ENCODE measurements around the gene CAMK2D. TPM values are rescaled to one million over a fixed set of nuclear protein-coding genes. Genes with fewer than 3 reads are reported as not detected.

CAMK2D gene
- total RNA-seq, 1 experiment from 2014 or later, result 35.8 TPM

DNA sequence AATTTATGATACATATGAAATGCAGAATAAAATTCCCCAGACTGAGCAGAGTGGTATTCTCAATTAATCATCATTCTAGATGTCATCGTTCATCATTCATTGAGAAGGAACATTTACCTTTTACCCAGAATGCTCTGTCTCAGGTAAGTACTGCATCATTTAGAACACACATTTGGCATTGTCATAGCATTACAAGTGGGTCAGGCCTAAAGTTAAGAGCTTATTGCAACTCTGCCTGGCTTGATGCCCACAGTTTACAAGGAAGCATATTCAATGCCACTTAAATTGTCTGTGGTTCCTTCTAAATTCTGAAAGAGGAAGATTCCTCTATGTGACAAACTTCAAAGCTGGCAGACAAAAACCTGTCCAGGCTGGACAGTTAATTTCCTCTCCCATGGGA lies 87.3 kb downstream of the CAMK2D start:
- no peak for TF ChIP-seq EZH2 (IDR thresholded peaks at IDR 0.05; ENCODE audit: borderline replicate concordance, low read depth, low read length, poor library complexity, severe bottlenecking)
- TF ChIP-seq, protein P1, sequence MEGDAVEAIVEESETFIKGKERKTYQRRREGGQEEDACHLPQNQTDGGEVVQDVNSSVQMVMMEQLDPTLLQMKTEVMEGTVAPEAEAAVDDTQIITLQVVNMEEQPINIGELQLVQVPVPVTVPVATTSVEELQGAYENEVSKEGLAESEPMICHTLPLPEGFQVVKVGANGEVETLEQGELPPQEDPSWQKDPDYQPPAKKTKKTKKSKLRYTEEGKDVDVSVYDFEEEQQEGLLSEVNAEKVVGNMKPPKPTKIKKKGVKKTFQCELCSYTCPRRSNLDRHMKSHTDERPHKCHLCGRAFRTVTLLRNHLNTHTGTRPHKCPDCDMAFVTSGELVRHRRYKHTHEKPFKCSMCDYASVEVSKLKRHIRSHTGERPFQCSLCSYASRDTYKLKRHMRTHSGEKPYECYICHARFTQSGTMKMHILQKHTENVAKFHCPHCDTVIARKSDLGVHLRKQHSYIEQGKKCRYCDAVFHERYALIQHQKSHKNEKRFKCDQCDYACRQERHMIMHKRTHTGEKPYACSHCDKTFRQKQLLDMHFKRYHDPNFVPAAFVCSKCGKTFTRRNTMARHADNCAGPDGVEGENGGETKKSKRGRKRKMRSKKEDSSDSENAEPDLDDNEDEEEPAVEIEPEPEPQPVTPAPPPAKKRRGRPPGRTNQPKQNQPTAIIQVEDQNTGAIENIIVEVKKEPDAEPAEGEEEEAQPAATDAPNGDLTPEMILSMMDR (conservative IDR thresholded peaks at IDR 0.05; ENCODE audit: low read depth, low read length), result no peak
- H3K27ac ChIP-seq (ENCODE audit: low read depth, low read length, poor library complexity, severe bottlenecking), result no peak overlapping the region
- H3K9me3 ChIP-seq (ENCODE audit: low read depth, low read length, poor library complexity, severe bottlenecking), result no peaks in the 10 kb centered on the region
- CTCF ChIA-PET, result no interaction called here
- H3K27me3 ChIP-seq (replicated peaks; ENCODE audit: insufficient read depth, low read depth, low read length, poor library complexity), result no peaks in the 10 kb centered on the region
- POLR2A ChIA-PET (ENCODE audit: low non-redundant PET), result no interaction called here
- H3K36me3 ChIP-seq (ENCODE audit: insufficient read depth, low read length, poor library complexity, severe bottlenecking), result no peaks in the 10 kb centered on the region
- H3K4me1 ChIP-seq (ENCODE audit: insufficient read depth, low read length, poor library complexity, severe bottlenecking), result peaks cover 23% of the 10 kb centered on the region
- intact Hi-C loops (cut with micrococcal nuclease; ENCODE audit: unreplicated experiment), result no loop called here
- H3K4me3 ChIP-seq (ENCODE audit: low read depth, low read length, poor library complexity, severe bottlenecking), result no peak overlapping the region
- peak; percentile 20 for DNase-seq (ENCODE audit: low spot score)
- no TSS peak for BruUV-seq (replicated peaks)

DNA sequence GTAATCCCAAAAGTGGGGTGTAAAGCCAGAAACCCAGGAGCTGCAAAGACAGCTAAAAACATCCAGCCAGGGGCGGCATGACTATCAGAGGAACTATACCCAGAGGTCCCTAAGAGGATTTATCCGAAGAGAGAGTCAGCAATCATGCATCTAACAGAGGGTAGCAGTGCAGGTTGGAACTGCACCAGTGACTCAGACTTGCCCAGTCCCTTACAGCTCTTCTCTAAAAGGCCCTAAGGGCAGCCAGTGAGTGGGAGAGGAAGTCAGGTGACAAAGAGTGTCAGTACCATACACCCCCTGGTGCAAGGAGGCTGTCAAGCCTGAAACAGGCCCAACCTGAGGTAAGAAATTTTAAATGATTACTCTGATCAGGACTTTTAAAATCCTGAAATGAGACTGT lies 88.1 kb downstream of the CAMK2D start:
- DNase-seq (ENCODE audit: low spot score), result no peak
- H3K27me3 ChIP-seq (replicated peaks; ENCODE audit: insufficient read depth, low read depth, low read length, poor library complexity), result no peaks in the 10 kb centered on the region
- no peaks in the 10 kb centered on the region for H3K9me3 ChIP-seq (ENCODE audit: low read depth, low read length, poor library complexity, severe bottlenecking)
- H3K4me3 ChIP-seq (ENCODE audit: low read depth, low read length, poor library complexity, severe bottlenecking), result no peak overlapping the region
- intact Hi-C loops (cut with micrococcal nuclease; ENCODE audit: unreplicated experiment), result no loop called here
- H3K27ac ChIP-seq (ENCODE audit: low read depth, low read length, poor library complexity, severe bottlenecking), result no peak overlapping the region
- no TSS peak for BruUV-seq (replicated peaks)
- POLR2A ChIA-PET (ENCODE audit: low non-redundant PET), result no interaction called here
- CTCF ChIA-PET, result interaction anchor here (0.6 kb wide), 1 partner anchor 94 kb away, joined by 4 read pairs; no protein-coding TSS in a partner anchor
- no peaks in the 10 kb centered on the region for H3K36me3 ChIP-seq (ENCODE audit: insufficient read depth, low read length, poor library complexity, severe bottlenecking)
- no peak for TF ChIP-seq EZH2 (IDR thresholded peaks at IDR 0.05; ENCODE audit: borderline replicate concordance, low read depth, low read length, poor library complexity, severe bottlenecking)
- TF ChIP-seq, protein P1 (conservative IDR thresholded peaks at IDR 0.05; ENCODE audit: low read depth, low read length), result no peak
- H3K4me1 ChIP-seq (ENCODE audit: insufficient read depth, low read length, poor library complexity, severe bottlenecking), result peaks cover 17% of the 10 kb centered on the region

DNA sequence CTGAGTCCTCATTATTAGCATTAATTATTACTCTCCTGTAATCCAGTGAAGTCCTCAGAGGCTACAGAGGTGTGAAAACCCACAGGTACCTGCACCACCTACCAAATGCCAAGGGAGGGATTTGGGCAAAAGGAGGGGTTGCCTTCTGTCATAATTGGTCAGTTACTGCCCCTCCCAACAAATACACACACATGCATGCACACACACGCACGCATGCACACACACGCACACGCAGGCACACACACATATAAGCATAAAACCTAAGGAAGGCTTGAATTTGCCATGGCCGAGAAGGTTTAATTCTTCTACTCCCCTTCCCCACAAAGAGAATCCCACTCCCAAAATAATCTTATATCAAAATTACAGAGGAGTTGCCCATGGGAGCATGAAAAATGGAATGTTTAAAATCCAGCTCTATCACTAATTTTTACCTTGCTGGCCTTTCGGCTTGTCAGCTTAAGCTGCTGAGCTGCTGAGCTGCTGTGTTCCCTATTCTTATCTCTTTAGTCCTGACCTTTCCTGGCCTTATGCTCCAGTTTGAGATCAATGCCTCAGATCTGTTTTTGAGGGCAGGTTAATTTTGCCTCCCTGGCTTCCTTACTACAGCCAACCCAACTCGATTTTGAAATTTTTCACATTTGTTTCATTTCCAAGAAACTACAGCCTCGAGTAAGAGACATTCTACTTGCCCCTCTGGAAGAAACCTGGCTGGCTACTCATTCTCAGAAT lies 95.0 kb downstream of the CAMK2D start:
- no TSS peak for BruUV-seq (replicated peaks)
- TF ChIP-seq, protein P1 (conservative IDR thresholded peaks at IDR 0.05; ENCODE audit: low read depth, low read length), result no peak
- TF ChIP-seq EZH2 (IDR thresholded peaks at IDR 0.05; ENCODE audit: borderline replicate concordance, low read depth, low read length, poor library complexity, severe bottlenecking), result no peak
- intact Hi-C loops (cut with micrococcal nuclease; ENCODE audit: unreplicated experiment), result no loop called here
- no peak for DNase-seq (ENCODE audit: low spot score)
- ChIA-PET POLR2A (ENCODE audit: low non-redundant PET) (no interaction called here), CTCF (no interaction called here)
- Histone ChIP-seq H3K9me3 (ENCODE audit: low read depth, low read length, poor library complexity, severe bottlenecking) (no peaks in the 10 kb centered on the region), H3K4me3 (ENCODE audit: low read depth, low read length, poor library complexity, severe bottlenecking) (no peak overlapping the region), H3K4me1 (ENCODE audit: insufficient read depth, low read length, poor library complexity, severe bottlenecking) (no peaks in the 10 kb centered on the region), H3K27me3 (replicated peaks; ENCODE audit: insufficient read depth, low read depth, low read length, poor library complexity) (no peaks in the 10 kb centered on the region), H3K27ac (ENCODE audit: low read depth, low read length, poor library complexity, severe bottlenecking) (no peak overlapping the region), H3K36me3 (ENCODE audit: insufficient read depth, low read length, poor library complexity, severe bottlenecking) (no peaks in the 10 kb centered on the region)
